AG04450 (cell line): ENCODE data around the gene RNF4. TPM values are rescaled to one million over a fixed set of nuclear protein-coding genes. Genes with fewer than 3 reads are reported as not detected.

Source experiments
- CTCF ChIA-PET: fragments of 300-600, 350-600 bp; formaldehyde crosslinking; extraction: SDS; loops from one replicate; lab custom pipeline; 2022; ENCODE audit warnings: antibody characterized with exemption, inconsistent platforms; lab: Charles Lee
- POLR2A ChIA-PET: fragments of 350-600 bp; formaldehyde crosslinking; extraction: SDS; loops from one replicate; lab custom pipeline; 2021; ENCODE audit warnings: antibody characterized with exemption, inconsistent platforms; lab: Yijun Ruan, JAX
- DNase-seq: peaks from one replicate; pipeline ENCODE4 v3.0.0-alpha.2; 2011; ENCODE audit warnings: low read depth, low spot score
- H3K27ac ChIP-seq: one replicate; pipeline ENCODE4 v1.5.1; 2012; ENCODE audit warnings: low read depth, low read length, control low read depth
- H3K27me3 ChIP-seq: one replicate; pipeline ENCODE4 v1.6.0; 2012; ENCODE audit warnings: low read length; ENCODE audit not compliant: control insufficient read depth, insufficient read depth
- H3K4me3 ChIP-seq: 2 replicates; pipeline ENCODE4 v1.5.1; 2011; ENCODE audit warnings: mild to moderate bottlenecking, low read depth, low read length, control low read depth
- H3K9me3 ChIP-seq: 2 replicates; pipeline ENCODE4 v1.5.1; 2012; ENCODE audit warnings: low read length; ENCODE audit not compliant: control insufficient read depth, insufficient read depth
- CTCF ChIP-seq: IDR thresholded peaks from 2 replicates; pipeline ENCODE4 v1.5.1; 2011; ENCODE audit warnings: low read depth, low read length, control low read depth, inconsistent platforms
- polyA plus RNA-seq: library from polyadenylated mRNA; depleted of rRNA; stranded (reverse); fragments of >200 nt; gene quantifications from 2 replicates; pipeline ENCODE4 v1.2.3, GENCODE V29; 2011; rRNA removed

RNF4 gene
- polyA plus RNA-seq, 1 experiment = 95.4 TPM

GRCh38 chr4:2558301-2558700 is 89.4 kb downstream of the RNF4 start:
- no peaks in the 10 kb centered on the region; the same call in 1 of the 2 replicates for H3K9me3 ChIP-seq
- no peak overlapping the region for H3K27ac ChIP-seq
- POLR2A ChIA-PET = no interaction called here
- H3K27me3 ChIP-seq = no peaks in the 10 kb centered on the region
- no peak for TF ChIP-seq CTCF
- DNase-seq = no peak
- CTCF ChIA-PET = interaction anchor here (0.7 kb wide), 1 partner anchor 335 kb away, joined by 4 read pairs; no protein-coding TSS in a partner anchor
- no peak overlapping the region for H3K4me3 ChIP-seq

GRCh38 chr4:2560167-2560566 is 91.3 kb downstream of the RNF4 start:
- no peak for TF ChIP-seq CTCF
- no peaks in the 10 kb centered on the region for H3K27me3 ChIP-seq
- no peak overlapping the region for H3K27ac ChIP-seq
- H3K4me3 ChIP-seq = no peak overlapping the region
- no peak for DNase-seq
- H3K9me3 ChIP-seq = no peaks in the 10 kb centered on the region; the same call in 1 of the 2 replicates
- CTCF ChIA-PET = no interaction called here
- POLR2A ChIA-PET = interaction anchor here (0.7 kb wide), 1 partner anchor 186 kb away, joined by 3 read pairs; no protein-coding TSS in a partner anchor

Other genes with a start within 250 kb of the RNF4 start
- gene HAUS3, start 227.0 kb upstream of the RNF4 start, polyA plus RNA-seq = 3.1 and 6.0 TPM in 2 replicates
- gene POLN, start 227.0 kb upstream of the RNF4 start, polyA plus RNA-seq = 0.35 and 0.42 TPM in 2 replicates
- gene MXD4, start 207.0 kb upstream of the RNF4 start, polyA plus RNA-seq = 46.0 and 59.5 TPM in 2 replicates
- gene ZFYVE28, start 50.5 kb upstream of the RNF4 start, polyA plus RNA-seq = 2.2 and 3.1 TPM in 2 replicates
- gene CFAP99, start 50.2 kb upstream of the RNF4 start, polyA plus RNA-seq = not detected in 2 replicates
- gene FAM193A, start 67.5 kb downstream of the RNF4 start, polyA plus RNA-seq = 5.9 and 7.8 TPM in 2 replicates